MCF 10A (cell line): ENCODE data around the gene ANKDD1B. TPM values are rescaled to one million over a fixed set of nuclear protein-coding genes. Genes with fewer than 3 reads are reported as not detected.
A peak's percentile ranks its signal among the peaks of the same experiment; 100 is the strongest.

Experiments used
- BruUV-seq: library from RNA; stranded (reverse); fragments of 400-500 nt; replicated peaks from 2 replicates; lab custom pipeline; 2021; lab: Mats Ljungman, UMichigan
- CTCF ChIA-PET: fragments of 300-600 bp; sonication (Branson Sonifier 250); formaldehyde crosslinking; extraction: SDS; loops from one replicate; lab custom pipeline; 2021; ENCODE audit warnings: antibody characterized with exemption, inconsistent platforms; lab: Yijun Ruan, JAX
- POLR2A ChIA-PET: fragments of 300-600, 350-650 bp; sonication (Branson Sonifier 250); formaldehyde crosslinking; extraction: SDS; loops from one replicate; lab custom pipeline; 2020; ENCODE audit warnings: antibody characterized with exemption, inconsistent platforms; lab: Yijun Ruan, JAX
- DNase-seq: peaks from one replicate; pipeline ENCODE4 v3.0.0-alpha.2; 2018; ENCODE audit not compliant: unreplicated experiment
- H3K27ac Mint-ChIP-seq: one replicate; pipeline ENCODE4 v1.8.0; 2022; ENCODE audit warnings: mild to moderate bottlenecking, low read depth, mixed read lengths; ENCODE audit not compliant: unreplicated experiment
- H3K27me3 Mint-ChIP-seq: one replicate; pipeline ENCODE4 v1.8.0; 2022; ENCODE audit warnings: mixed read lengths; ENCODE audit not compliant: insufficient read depth, unreplicated experiment
- H3K36me3 Mint-ChIP-seq: one replicate; pipeline ENCODE4 v1.8.0; 2022; ENCODE audit warnings: mild to moderate bottlenecking, moderate library complexity, mixed read lengths; ENCODE audit not compliant: insufficient read depth, unreplicated experiment
- H3K4me1 Mint-ChIP-seq: one replicate; pipeline ENCODE4 v1.8.0; 2022; ENCODE audit warnings: mixed read lengths; ENCODE audit not compliant: insufficient read depth, unreplicated experiment
- H3K4me3 Mint-ChIP-seq: one replicate; pipeline ENCODE4 v1.8.0; 2022; ENCODE audit warnings: mild to moderate bottlenecking, moderate library complexity, mixed read lengths; ENCODE audit not compliant: unreplicated experiment
- H3K9me3 Mint-ChIP-seq: one replicate; pipeline ENCODE4 v1.8.0; 2022; ENCODE audit warnings: mixed read lengths; ENCODE audit not compliant: unreplicated experiment
- CTCF ChIP-seq: fragments of 200-600 bp; IDR thresholded peaks from one replicate; pipeline ENCODE4 v1.8.0; 2022; ENCODE audit warnings: antibody characterized with exemption, mild to moderate bottlenecking; ENCODE audit not compliant: unreplicated experiment
- intact Hi-C: fragments of 100-400 bp; cut with micrococcal nuclease; formaldehyde crosslinking; loops from 2 replicates; pipeline ENCODE4 v1.14.1; 2022
- total RNA-seq: library from RNA; stranded (reverse); gene quantifications from 2 replicates; pipeline ENCODE4 v1.2.3, GENCODE V29; 2022

The ANKDD1B gene
- total RNA-seq, 1 experiment from 2014 or later: 0.68 TPM

GRCh38 chr5:75656311-75657003, 45.2 kb downstream of the ANKDD1B start:
- Mint-ChIP-seq H3K27me3 (no peaks in the 10 kb centered on the region), H3K36me3 (no peaks in the 10 kb centered on the region), H3K4me3 (peak overlapping the region; percentile 71), H3K4me1 (no peaks in the 10 kb centered on the region), H3K9me3 (no peaks in the 10 kb centered on the region), H3K27ac (peak overlapping the region; percentile 41)
- ChIA-PET POLR2A (interaction anchor here (0.8 to 2.2 kb wide), 11 partner anchors 9 to 315 kb away, joined by 3 to 11 read pairs (median 4); partner anchors contain the start of gene POC5), CTCF (interaction anchor here (0.7 to 1.7 kb wide), 5 partner anchors 13 to 1629 kb away, joined by 3 to 4 read pairs (median 4); no protein-coding TSS in a partner anchor)
- intact Hi-C loops: no loop called here
- BruUV-seq: no TSS peak
- no peak for DNase-seq
- TF ChIP-seq CTCF: no peak

GRCh38 chr5:75659791-75660450, 48.7 kb downstream of the ANKDD1B start:
- no peaks in the 10 kb centered on the region for H3K36me3 Mint-ChIP-seq
- no peak overlapping the region for H3K4me3 Mint-ChIP-seq
- intact Hi-C loops: no loop called here
- POLR2A ChIA-PET: interaction anchor here (1.2 kb wide), 1 partner anchor 21 kb away, joined by 3 read pairs; no protein-coding TSS in a partner anchor
- no peak for DNase-seq
- H3K27ac Mint-ChIP-seq: no peak overlapping the region
- H3K9me3 Mint-ChIP-seq: no peaks in the 10 kb centered on the region
- CTCF ChIA-PET: interaction anchor here (0.5 to 1.7 kb wide), 3 partner anchors 22 to 139 kb away, joined by 3 to 4 read pairs (median 3); no protein-coding TSS in a partner anchor
- BruUV-seq: no TSS peak
- no peaks in the 10 kb centered on the region for H3K27me3 Mint-ChIP-seq
- TF ChIP-seq CTCF: no peak
- no peaks in the 10 kb centered on the region for H3K4me1 Mint-ChIP-seq

- no peak overlapping the region for H3K27ac Mint-ChIP-seq
- intact Hi-C loops: no loop called here
- ChIA-PET CTCF (interaction anchor here (0.5 to 0.7 kb wide), 3 partner anchors 54 to 514 kb away, joined by 3 to 5 read pairs (median 4); no protein-coding TSS in a partner anchor), POLR2A (no interaction called here)
- H3K4me1 Mint-ChIP-seq: no peaks in the 10 kb centered on the region
- TF ChIP-seq CTCF: no peak
- H3K36me3 Mint-ChIP-seq: no peaks in the 10 kb centered on the region
- no peak for DNase-seq
- no TSS peak for BruUV-seq
- no peaks in the 10 kb centered on the region for H3K27me3 Mint-ChIP-seq
- no peak overlapping the region for H3K4me3 Mint-ChIP-seq
- H3K9me3 Mint-ChIP-seq: no peaks in the 10 kb centered on the region
These were observed 49.6 kb downstream of the ANKDD1B start for GRCh38 chr5:75660678-75661465.
